ENCODE results near the gene MAPKAP1.

MAPKAP1 gene

DNA sequence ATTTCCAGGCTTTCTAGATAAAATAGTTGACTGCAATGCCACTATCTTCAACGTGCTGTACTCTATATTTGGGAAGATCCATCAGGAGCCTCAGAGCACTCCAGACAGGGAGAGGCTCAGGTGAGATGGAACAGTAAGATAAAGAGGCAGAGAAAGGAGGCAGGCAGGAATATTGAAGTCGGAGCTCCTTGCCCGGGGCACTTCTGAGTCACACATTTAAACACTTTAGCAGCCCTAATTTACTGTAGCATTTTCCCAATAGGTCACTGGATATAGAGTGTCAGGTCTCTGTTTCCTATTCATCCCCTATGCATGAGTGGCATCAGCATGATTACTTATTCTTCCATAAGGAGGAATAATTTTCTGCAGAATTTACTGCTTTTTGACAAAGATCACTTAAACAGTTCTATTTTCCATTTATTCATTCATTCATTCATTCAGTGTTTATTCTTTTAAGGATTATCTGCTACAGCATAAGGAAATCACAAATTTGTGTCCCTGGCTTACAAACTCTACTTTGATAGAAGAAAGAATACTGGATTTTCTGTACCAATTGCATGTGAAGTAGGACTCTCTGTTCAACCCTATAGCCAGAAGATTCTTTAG, 170.7 kb downstream of the MAPKAP1 start:
- no peak for DNase-seq (ENCODE audit: low read depth in 2 of 2)

DNA sequence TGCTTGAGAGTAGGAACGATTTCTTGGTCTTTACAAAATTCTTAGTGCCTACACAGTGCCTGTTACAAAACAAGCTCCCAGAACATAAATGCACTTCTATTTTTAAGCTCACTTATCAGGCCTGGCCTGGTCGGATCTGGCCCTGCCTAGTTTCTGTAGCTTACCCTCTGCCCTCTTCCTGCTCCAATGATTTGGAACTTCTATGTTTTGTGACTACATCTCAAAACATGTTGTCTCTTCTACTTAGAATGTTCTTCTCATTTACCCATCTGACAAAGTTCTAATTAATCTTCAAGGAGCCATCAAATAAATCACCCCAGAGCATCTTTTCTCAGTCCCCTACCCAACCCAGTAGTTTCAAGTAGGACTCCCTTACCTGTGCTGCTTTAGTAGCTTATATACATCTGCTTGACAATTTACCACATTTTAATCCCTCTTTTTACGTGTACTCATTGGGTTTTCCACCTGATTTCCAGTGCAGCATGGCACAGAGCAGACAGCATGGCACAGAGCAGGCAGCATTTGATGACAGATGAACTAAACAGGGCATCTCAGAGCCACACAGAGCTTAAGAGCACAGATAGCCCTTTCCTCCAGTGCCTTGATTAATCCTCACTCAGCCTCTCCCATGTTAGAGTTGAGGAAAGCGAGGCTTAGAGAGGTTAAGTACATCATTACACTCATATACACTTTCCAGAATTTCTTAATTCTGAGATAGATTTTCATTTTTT, 171.9 kb downstream of the MAPKAP1 start:
- no peak for DNase-seq (ENCODE audit: low read depth in 2 of 2)

DNA sequence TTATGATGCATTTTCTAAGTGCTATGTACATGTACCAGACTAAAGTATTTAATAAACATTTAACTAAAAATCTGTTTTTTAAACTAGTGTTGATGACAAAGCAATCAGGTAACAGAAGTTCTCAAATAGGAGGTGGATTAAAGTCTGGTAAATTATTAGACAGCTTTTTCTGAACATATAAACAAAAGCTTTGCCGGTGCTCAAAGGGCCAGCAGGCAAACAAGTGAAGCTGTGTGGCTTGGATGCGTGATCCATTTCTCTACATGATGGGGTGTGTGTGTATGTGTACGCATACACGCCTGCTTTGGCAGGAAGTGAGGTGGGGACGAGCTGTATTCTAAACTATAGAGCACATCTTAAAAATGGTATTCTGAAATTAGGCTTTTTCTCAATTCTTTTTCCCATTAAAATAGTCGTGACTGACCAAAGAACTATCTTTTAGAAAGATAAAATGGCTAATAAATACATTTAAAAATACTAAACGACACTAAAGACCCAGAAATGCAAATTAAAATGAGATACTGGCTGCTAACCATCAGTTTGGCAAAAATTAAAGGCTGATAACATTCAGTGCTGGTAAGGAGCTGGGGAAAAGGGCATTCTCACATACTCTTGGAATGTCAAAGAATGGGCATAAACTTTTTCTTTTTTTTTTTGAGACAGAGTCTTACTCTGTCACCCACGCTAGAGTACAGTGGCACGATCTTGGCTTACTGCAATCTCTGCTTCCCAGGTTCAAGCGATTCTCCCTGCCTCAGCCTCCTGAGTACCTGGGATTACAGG, 174.0 kb downstream of the MAPKAP1 start:
- no peak for DNase-seq (ENCODE audit: low read depth in 2 of 2)

DNA sequence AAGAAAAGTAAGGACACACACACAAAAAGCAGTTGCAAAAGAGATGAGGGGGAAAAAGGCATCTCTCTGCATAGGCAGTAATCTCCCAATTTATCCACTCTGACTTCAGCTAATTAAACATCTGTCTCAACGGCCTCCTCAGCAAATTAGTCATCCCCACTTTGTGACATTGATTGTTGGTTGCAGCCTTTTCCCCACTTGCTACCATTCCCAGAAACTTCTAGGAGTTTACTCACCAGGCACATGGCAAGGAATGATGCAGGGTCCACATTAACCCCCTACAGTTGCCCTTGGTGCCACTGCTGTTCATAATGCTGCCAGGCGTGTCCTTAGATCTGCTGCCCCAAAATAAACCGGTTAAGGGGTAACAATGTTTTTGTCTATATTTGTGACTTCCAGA, 174.6 kb downstream of the MAPKAP1 start:
- DNase-seq (ENCODE audit: low read depth in 2 of 2) = no peak

DNA sequence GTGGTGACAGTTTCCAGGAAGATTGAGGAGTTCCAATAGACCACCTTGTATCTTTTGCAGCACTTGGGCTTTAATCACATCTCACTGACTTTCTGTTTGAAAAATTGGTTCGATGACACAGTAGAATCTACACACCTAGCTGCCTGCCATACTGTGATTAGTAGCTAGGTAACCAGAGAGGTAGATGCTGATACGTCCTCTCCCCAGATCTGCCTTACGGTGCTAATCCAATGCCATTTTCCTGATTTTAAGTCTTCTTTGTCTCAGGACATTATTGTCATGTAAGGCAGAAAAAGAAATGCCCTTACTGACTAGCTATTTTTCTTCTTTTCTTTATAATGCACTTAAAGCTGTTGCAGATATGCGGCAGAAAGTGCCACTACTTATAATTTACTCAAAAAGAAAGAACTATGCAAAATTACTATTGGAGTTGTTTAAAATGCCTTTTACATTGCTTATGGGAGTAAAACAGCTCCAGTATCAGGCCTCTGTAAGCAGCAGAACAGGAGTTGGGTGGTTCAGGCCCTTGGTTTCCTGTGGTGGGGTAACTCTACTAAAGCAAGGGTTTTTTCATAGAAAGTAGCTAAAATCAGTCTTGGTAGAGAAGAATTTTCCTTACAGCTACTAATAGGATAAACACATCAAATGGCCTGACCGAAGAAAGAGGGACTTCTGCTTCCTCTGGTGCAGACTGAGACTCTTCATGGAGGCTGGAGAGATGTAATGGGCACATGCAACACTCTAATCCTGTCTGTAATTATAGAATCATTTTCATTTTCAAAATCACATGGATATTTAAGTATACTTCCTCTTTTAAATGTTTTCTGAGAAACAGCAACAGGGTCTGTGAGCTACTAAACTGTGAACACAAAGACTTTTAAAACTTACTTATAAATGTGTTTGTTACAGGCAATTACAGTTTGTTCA, 177.2 kb downstream of the MAPKAP1 start:
- DNase-seq (ENCODE audit: low read depth in 2 of 2) = no peak

DNA sequence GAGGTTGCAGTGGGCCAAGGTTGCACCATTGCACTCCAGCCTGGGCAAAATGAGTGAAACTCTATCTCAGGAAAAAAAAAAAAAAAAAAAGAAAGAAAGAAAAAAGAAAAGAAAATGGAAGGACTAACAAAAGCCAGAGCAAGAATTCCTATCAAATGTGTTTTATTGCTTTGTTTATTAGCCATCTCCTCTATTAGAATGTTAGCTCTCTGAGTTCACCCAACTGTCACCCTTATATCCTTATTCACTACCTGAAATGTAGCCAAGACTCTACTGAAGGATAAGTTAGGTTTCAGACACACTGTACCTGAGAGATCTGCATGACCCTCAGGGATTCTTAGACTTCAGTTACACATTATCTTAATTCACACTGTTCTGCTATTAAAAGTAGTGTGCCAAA, 177.9 kb downstream of the MAPKAP1 start:
- DNase-seq (ENCODE audit: low read depth in 2 of 2) = no peak

DNA sequence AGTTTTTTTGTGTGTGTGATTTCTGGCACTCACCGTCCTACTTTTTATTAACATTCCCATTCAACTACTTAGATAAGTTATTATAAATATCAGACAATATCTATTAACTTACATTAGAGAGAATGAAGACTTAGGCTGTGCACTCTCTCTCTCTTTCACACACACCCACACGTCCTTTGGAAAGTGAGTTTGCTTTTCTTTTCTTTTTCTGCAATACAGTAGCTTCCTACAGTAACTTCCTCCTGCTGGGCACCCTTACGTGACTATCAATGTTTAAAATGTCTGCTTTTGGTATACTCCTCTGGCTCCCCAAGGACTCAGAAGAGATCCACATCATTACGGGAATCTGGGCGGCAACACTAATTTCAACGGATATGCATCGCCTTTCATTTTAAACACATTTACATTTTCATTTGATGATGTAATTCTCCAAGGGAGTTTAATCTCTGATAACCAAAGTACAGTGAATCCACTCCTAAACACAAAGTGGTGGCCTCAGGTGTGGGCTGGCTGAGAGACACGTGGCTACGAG, 179.5 kb downstream of the MAPKAP1 start:
- no peak for DNase-seq (ENCODE audit: low read depth in 2 of 2)

DNA sequence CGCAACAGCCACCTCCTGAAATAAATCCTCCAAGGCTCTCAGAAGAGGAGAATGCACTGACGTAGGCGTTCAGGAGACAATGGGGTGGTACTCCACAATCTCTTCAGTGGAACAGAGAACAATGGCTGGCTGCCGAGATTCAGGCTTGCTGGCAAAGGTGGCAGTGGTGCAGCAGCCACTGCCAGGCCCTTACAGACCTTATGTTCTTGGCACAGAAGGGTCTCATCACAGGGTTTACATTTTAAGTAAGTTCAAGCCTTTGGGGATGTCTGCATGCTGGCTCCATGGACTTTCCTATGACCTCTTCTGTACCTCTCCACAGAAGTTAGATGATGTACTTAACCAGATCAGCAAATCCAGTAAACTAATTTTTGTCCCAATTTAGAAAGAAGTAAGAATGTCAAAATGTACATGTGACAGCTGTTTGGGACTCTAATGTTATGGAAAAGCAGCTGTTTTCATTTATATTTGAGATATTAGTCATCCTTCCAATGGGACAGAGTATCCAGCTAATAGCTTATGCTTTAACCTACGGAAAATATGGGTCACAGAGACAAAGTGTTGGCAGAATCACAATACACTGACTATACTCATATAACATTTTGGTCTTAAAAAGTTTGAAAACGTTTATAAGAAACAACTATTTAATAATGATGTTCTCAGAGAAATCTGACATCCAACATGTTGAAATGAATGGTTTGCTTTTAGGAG, 180.9 kb downstream of the MAPKAP1 start:
- no peak for DNase-seq (ENCODE audit: low read depth in 2 of 2)

DNA sequence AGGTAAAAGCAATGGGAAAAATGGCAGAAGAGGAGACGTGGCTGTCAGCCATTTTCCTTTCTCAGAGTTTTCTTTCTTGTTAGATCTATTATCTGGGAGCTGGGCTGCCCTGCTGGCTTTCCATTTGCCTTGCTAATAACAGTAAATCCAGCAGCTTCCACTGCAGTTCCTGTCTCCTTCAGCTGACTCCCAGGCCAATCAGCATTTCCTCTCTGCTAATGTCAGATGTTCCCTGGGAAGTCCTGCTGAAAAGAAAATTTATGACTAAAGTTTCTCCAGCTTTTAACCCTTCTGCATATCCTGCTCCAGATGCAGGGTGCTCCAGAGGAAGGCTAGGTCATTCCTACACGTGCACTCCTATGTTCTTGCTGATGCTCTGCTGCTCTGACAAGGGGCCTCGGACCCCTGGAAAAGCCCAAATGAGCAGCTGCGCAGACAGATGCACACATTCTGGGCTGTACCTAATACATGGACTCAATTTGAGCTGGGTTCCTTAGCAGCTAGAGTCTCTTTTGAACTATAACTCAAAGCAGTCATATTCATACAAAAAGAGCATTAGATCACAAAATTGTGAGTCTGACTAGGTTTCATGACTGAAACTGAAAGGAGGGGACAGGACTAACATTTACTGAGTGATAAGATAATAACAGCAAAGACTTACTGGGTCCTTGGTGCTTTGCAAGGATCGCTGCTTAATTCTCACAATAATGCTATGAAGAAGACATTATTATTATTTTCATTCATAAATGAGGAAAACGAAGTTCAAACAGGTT, 182.2 kb downstream of the MAPKAP1 start:
- no peak for DNase-seq (ENCODE audit: low read depth in 2 of 2)

DNA sequence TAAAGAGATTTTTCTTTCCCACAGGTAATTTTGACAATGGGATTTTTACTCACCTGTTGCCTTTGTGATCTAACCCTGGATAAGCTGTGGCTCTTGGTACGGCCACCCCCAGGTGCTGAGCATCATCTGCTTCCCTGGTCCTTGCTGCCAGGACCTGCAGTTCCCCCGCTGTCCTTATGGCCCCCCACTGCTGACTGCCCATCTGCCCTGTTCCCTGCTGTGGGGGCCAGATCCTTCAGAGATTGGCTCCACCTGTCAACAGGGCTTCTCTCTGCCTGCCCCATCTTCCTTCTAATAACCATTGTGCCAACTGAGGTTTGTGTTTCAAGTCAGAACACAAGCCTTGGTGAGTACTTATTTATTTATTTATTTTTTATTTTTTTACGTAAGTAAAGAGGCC, 183.3 kb downstream of the MAPKAP1 start:
- DNase-seq (ENCODE audit: low read depth in 2 of 2) = no peak

DNA sequence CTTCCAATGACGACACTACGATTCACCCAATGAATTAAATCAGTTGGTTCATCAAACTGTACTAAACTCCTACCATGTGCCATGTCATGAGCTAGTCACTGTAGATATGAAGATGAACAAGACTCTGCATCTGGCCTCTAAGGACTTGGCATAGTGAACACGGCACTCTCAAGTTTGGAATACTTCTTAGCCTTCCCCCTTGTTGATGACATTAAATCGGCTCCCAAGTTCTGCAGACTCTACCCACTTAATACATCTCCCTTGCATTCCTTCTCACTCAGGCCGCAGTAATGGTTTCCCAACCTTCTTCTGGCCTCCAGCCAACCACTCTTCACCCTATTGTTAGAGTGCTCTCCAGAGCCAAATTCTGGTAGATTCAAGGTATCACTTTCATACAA, 184.7 kb downstream of the MAPKAP1 start:
- DNase-seq (ENCODE audit: low read depth in 2 of 2) = no peak

DNA sequence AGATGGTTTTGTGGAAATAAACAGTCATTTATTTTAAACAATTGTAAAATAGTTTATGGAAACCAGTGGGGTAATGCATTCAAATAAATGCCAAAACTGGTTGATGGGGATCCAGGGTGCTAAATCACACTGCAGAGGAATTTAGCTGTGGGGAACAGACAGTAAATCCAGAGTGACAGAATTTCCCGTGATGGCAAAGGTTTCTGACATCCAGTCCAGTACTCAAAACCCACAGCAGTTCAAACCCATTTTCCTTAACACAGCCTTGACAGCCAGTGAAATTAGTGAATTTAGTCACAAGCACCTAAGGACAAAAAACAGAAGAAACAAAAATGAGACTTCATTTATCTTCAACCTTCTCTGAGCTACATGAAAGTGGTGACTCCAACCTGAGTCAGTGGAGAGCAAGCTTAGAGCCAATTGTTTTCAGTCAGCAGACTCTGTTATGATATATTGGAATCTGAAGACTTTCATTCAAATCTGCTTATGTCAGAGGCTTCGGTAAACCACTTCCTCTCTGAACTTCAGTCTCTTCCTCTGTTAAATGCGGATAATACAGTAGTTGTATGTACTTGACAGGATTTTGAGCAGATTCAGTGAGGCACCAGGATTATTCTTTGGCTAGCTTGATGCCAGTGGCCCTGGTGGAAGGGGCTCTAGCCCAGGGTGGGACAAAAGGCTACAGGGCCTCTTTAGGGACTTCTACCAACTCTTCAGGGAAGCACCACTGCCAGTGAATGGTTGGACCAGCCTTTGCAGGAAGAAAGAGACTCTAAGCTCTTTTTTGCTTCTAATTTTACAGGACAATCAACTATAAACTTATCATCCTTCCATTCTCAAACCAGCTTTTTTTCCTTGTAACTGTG, 185.3 kb downstream of the MAPKAP1 start:
- no peak for DNase-seq (ENCODE audit: low read depth in 2 of 2)

DNA sequence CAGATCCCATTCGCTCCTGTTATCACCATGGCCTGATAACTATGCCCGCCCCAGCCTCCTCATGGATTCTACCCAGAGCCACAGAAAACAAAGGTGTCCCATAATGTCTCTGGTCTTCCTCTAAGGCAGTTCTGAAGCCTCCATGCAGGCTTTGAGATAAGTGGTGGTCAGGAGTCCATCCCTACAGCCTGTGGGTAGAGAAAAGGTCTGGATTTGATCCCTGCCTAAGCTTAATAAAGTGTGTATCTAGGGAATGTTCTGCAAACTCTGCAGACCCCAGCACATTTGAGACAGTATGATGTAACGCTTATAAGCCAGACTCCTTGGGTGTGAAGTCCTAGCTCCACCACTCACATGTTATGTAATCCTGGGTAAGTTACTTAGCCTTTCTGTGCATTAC, 187.3 kb downstream of the MAPKAP1 start:
- DNase-seq (ENCODE audit: low read depth in 2 of 2) = no peak

DNA sequence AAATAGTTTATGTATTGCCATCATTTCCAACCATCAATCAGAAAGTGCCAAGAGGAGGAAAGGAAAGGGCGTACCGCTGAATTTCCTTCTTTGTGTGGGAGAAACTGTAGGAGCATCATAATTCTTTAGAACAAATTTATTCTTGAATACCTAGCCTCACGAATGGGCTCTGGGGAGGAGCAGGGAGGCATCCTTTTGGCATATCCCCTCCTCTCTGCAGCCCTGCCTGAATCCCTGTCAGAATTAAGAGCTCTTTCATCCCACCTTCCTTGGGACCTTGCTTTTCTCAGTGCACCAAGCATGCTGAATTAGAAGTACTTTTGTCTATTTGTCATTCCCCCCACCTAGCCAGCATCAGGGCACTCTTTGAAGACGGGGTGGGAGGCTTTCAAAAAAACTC, 189.4 kb downstream of the MAPKAP1 start:
- no peak for DNase-seq (ENCODE audit: low read depth in 2 of 2)

DNA sequence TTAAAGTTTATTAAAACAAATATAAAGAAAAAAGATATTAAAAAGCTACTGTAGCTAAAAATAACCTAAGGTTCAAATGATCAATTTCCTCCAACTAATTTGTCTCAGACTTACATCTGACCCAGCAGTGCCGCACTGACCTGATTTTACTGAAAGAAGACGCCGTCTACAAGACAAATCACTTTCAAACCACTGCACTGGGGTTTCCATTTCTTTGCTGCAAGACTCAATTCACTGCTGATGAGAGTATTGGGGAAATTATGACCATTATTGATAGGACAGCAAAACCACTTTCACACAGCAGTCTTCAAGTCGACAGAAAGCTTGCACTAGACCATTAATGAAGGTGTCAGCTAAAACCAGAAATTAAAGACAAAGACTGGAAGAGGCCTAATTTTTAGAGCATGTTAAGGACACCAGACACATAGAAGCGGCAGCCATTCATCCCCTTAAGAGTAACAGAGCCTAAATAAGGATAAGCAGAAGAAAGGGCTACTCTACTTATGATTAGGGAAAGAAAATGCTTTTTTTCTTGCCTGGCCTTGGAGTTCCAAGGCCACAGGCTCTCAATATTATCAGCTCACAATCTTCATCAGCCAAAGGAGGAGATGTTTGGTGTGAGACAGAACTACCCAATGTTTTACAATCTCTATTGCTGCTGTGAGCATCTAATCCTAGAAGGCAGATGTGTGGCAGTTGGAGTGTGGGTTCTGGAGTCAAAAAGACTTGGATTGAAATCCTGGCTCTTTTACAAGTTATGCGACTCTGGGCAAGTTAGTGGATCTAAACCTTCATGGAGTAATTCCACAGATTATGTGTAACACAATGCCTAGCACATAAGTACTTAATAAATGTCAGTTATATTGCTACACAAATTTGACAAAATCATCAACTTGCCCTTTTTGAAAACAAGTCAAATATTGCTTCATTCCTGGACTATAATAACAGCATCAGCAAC, 190.7 kb downstream of the MAPKAP1 start:
- no peak for DNase-seq (ENCODE audit: low read depth in 2 of 2)

DNA sequence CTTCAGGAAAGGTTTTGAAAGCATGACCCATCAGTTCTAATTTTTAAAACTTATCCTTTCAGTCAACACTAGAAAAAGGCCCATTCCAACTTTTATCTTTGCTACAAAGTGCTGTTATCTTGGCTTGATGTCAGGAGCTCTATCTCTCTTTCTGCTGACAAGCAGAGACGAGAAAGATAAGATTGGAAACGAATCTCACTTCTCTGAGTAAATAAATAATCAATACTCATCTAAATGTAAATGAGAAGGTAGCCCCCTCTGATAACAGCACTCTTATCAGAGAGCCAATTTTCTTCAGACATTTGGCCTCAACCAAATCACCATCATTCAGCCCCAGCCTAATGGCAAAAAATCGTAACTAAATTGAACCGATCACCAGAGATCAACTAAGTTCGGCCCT, 191.7 kb downstream of the MAPKAP1 start:
- DNase-seq (ENCODE audit: low read depth in 2 of 2) = no peak

DNA sequence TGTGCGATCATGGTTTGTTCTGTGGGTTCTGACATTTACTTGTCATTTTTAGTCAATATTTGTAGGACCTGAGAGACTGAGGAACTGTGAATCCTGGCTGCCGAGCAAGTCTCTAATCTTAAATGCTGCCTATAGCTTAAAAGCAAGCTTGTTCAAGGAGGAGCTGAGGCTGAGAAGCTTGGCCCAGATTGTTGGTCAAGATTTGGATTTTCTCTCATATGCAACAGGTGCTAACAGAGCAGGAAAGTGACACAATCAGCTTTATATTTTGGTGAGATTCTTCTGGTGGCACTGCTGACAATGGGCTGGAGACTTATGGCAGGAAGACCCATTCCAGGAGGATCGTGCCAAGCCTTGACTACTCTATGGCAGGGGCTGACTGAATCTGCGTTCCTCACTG, 192.5 kb downstream of the MAPKAP1 start:
- no peak for DNase-seq (ENCODE audit: low read depth in 2 of 2)

Measured in stimulated activated CD4-positive, alpha-beta T cell treated with anti-CD3 and anti-CD28 coated beads, Interleukin-1b, Interleukin-23, amount 100 ng/mL, for 4 hours (primary cell).